Measurements from ENCODE around the gene NOD2. TPM values are rescaled to one million over a fixed set of nuclear protein-coding genes. Genes with fewer than 3 reads are reported as not detected.

The NOD2 gene
- total RNA-seq, 3 donors from 2014 or later (not counting 1 experiment from before 2014, with no cell fraction given), result 2.8 to 8.6 (median 2.9) TPM

- DNase-seq (peak in 1 of 2 donors; percentile 19), ATAC-seq (peak in 1 of 3 donors; percentile 35)
- H3K36me3 ChIP-seq (ENCODE audit: control insufficient read depth, insufficient read depth, low read length), result peaks cover 90% of the 10 kb centered on the region
- no peak overlapping the region for H3K4me3 ChIP-seq (ENCODE audit: low read length)
- WGBS (ENCODE audit: insufficient coverage), result 56% methylated on average over 3 of the region's 3 CpGs
- Mint-ChIP-seq H3K27ac (peak overlapping the region; percentile 52 to 74), H3K9me3 (no peaks in the 10 kb centered on the region), H3K4me1 (peaks cover 17 to 22% of the 10 kb centered on the region in 2 donors), H3K27me3 (ENCODE audit: low read depth in 2 of 2) (no peaks in the 10 kb centered on the region), H3K4me3 (peak overlapping the region; percentile 40), H3K36me3 (peaks cover 30% of the 10 kb centered on the region)
- intact Hi-C loops (cut with micrococcal nuclease), result no loop called here
- H3K27me3 ChIP-seq (ENCODE audit: control insufficient read depth, insufficient read depth, low read length), result no peaks in the 10 kb centered on the region
- H3K27ac ChIP-seq (ENCODE audit: low read length), result no peak overlapping the region
- H3K9me3 ChIP-seq (ENCODE audit: control insufficient read depth, insufficient read depth, low read length), result no peaks in the 10 kb centered on the region
- H3K4me1 ChIP-seq (ENCODE audit: control insufficient read depth, insufficient read depth, low read length), result no peaks in the 10 kb centered on the region
- TF ChIP-seq CTCF (IDR thresholded peaks at IDR 0.05), result no peak
These were observed 88.1 kb downstream of the NOD2 start for GRCh38 chr16:50781518-50781917.

Other genes starting within 250 kb of the NOD2 start
- 1 to 10 TPM in 2 of 3 donors, under 1 TPM in 1; 0.75 to 1.5 (median 1.0) TPM for gene NKD1, start 145.2 kb upstream of the NOD2 start, total RNA-seq
- 10 to 100 TPM; 33.0 to 53.9 (median 51.7) TPM for gene SNX20, start 12.3 kb upstream of the NOD2 start, total RNA-seq
- gene CYLD, start 48.5 kb downstream of the NOD2 start, total RNA-seq, result 100 to 1,000 TPM; 227 to 246 (median 236) TPM

All from natural killer cell (primary cell).